NK-92 treated with Interleukin-12 subunit alpha and Interleukin-12 subunit beta, amount 100 ng/mL, for 24 hours (cell line): ENCODE data around the gene GCC2.
"Not testable (repeated sequence)": the region's sequence is repeated elsewhere in the genome, so short reads cannot be mapped to it uniquely, and the experiment has no call there.

ENCODE experiments used
- DNase-seq: peaks from one replicate; lab custom pipeline; 2025; lab: John Stamatoyannopoulos, UW

The GCC2 gene

DNA sequence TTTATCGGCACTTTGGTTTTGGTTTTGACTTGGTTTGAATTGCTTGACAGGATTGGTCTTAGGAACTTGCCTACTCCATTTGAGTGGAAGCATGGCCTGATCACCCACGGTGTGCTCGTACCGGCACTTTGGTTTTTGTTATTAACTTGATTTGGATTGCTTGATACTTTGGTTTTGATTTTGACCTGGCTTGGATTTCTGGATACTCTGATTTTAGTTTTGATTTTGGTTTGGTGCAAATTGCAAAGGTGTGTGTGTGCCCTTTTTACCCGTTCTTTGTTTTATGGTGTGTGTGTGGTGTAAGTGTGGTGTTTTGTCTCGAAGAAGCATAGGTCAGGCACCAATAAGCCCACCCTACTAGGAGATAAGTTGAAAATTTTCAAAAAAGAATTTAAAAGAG, 75.7 kb downstream of the GCC2 start:
- DNase-seq, result not testable (repeated sequence)

DNA sequence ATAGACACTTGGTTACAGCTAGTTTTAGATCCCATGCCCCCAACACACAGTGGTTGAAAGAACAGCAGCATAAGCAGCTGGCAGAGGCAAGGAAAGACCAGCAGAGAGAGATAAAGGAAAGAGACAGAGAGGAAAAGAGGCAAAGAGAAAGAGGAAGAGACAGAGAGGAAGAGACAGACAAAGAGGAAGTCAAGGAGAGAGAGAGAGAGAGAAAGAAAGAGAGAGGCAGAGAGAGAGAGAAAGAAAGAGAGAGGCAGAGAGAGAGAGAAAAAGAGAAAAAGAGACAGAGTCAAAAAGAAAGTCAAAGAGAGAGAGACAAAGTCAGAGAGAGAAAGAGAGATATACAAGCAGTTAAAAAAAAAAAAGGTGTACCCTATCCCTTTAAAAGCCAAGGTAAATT, 76.3 kb downstream of the GCC2 start:
- not testable (repeated sequence) for DNase-seq

DNA sequence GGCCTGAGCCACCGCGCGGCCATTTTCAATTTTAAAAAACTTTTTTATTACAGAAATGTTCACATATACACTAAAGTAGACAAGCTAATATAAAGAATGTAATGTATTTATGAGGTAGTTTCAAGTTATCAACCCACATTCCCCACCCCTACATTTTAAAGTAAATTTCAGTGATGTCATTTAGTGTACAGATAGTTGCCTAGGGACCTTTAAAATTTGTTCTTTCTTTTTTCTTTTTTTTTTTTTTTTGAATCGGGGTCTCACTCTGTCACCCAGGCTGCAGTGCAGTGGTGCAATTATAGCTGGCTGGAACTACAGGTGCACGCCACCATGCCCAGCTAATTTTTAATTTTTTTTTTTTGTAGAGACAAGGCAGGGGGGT, 82.7 kb downstream of the GCC2 start:
- DNase-seq, result no peak

DNA sequence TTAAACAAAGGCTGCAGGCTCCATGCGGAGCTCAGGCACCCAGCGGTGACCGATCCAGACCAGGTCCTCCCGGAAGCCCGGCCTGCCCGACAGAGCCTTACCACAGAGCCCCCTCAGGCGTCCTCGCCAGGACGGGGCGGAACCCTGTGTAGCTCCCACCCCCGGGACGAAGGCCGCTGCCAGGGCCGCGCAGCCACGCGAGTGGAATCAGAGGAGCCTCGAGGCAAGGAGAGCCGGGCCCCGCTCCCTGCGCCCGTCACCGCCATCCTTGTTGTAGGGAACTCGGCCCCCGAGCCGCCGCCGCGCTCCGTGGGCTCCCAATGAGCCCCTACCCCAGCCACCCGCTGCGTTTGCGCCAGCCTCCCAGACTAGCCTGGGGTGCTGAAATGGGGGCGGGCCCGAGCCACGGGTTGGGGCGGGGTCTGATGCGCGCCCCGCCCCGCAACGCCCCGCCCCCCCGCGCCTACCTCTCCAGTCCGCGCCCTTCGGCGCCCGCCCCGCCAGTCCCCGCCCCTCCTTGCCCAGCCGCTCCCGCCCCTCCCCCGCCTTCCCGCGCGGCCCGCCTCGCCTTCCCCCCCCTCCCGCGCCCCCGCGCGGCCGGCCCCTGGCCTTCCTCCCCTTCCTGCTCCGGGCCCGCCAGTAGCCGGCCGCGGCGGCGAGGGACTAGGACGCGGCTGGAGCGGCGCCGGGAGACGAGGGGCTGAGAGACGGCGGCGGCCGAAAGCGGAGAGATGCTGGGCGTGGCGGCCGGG, 85.0 kb downstream of the GCC2 start, which contains the start of gene LIMS1:
Gene LIMS1 (plus strand): TSS at position 639 of the 752 bp plus-strand sequence. CDS start 93 bp downstream, at position 732.
- peak; percentile 90 for DNase-seq

DNA sequence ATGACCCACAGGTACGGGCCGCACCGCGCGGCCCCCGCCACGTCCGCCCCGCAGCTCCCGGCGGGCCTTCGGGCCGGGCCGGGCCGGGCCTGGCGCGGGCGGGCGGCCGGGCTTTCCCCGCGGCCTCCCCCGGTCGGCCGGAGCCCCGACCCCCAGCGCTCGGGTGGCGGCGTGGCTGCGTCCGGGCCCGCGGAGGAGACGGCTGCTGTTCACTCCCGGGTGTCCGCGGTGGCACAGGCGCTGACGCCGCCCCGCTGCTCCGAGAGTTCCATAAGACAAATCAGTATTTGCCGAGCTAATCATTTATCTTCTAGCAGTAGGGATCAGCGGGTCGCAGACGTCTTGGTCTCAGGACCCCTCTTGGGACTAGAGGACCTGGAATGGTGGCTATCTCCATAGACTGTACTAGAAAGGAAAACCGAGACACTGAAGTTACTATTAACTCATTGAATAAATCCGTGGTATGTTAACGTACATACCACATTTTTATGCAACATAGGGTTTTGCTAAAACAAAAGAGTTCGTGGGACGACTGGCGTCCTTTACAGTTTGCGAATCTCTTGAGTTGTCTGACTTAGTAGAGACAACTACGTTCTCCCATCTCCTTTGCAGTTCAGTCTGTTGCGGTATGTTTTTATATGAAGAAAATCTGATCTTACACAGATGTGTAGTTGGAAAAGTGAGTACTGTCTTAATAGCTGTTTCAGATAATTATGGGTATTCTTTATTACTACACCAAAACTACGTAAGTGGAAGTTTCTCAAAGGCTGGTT, 85.8 kb downstream of the GCC2 start:
- peak; percentile 47 for DNase-seq

DNA sequence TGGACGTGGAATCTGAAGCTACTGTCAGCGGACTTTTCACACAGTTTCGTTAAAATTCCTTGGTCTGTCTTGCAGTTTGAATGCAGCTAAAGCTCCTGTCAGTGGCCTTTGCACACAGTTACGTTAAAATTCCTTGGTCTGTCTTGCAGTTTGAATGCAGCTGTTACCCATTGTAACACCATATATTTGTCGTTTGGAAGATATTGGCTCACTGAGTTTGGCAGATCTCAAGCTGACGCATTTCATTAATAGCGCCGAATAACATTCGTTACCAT, 86.3 kb downstream of the GCC2 start:
- no peak for DNase-seq

DNA sequence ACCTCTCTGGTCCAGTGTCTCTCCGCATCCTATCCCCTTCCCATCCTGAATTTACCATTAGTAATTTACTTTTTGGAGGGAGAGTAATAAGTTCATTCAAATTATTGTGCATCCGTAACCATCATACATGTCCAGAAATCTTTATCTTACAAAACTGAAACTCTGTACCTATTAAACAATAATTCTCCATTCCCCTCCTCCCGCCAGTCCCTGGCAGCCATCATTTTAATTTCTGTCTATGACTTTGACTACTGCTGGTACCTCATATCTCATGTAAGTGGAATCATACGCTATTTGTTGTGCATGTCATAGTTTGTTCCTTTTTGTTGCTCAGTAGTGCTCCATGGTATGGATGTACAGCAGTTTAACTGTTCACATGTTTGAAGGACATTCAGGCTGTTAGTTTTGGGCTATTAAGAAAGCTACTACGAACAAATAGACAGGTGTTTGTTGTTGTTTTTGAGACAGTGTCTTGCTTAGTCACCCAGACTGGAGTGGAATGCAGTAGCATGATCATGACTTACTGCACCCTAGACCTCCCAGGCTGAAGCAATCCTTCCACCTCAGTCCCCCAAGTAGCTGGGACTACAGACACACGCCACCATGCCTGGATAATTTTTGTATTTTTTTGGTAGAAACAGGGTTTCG, 87.3 kb downstream of the GCC2 start:
- DNase-seq, result no peak

DNA sequence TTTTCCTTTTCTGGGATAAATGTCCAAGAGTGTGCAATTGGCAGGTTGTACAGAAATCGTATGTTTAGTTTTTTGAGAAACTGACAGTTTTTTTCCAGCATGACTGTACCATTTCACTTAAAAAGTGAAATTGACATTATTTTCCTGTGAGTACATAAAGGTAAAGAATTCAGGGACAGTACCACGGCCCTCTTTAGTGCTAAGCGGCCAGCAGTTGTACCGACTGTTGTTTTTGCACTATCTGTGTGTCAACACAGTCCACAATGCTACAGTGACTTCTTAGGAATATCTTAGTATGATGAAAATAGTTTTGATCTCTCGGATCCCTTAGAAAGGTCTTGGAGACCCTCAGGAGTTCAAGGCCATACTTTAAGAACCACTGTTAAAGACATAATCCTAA, 87.9 kb downstream of the GCC2 start:
- no peak for DNase-seq

DNA sequence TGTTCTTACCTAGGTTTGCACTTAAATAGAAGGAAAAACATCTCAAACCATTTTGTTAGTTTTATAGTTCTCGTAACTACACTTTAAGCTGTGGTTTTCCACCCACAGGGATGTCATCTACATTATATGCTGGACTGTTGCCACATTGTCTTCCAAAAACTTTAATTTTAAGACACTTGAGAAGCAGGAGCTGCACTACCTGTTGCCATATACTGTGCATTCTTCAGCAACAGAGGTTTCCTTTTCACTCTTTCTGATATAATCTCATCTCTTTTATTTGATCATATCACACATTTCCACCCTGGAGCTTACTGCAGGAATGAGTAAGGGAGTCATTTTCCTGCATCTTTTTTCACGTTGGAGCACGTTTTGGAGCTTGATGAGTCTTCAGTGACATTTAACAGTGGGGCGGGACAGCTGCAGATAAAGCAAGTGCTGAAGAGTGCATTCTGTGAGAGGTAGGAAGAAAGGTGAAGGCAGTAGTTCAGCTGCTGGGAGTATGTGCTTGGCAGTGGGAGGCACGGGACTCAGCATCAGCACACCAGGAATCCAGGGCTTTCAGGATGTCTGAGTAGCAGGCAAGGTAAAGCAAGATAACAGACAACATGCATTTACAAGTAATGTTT, 89.1 kb downstream of the GCC2 start:
- DNase-seq, result no peak

DNA sequence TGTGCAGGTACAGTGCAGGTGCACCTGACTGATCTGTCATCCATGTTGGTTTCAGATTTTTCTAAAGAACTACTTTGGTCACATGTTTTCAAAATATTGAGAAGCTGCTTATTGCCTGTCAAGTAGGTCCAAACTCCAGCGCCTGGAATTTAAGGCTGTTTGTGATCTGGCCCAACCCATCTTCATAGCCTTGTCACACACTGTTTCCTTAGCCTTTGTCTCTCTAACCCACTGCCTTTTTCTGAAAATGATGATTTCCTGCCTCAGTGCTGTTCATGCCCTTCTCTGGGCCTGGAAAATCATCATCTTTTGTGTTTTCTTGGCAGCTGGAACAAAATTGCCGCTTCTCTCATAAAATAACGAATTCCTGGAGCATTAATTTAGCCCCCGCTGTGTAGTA, 92.4 kb downstream of the GCC2 start:
- no peak for DNase-seq

DNA sequence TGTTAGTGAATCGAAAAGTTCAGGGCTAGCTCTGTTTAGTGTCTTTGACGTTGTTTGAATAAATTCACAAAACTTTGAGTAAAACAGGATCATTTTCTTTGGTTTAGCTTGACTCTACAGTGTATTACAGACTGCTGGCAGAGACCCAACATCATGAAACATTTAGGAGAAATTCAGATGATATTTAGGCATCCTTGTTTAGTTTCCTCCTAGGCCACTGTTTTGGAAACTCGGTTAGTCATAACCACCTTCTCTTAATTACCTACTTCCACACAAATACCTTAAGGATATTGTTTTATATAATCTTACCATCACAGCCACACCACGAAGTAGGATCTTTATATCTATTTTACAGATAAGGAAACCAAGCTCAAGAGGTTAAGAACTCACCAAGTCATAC, 93.1 kb downstream of the GCC2 start:
- DNase-seq, result no peak

DNA sequence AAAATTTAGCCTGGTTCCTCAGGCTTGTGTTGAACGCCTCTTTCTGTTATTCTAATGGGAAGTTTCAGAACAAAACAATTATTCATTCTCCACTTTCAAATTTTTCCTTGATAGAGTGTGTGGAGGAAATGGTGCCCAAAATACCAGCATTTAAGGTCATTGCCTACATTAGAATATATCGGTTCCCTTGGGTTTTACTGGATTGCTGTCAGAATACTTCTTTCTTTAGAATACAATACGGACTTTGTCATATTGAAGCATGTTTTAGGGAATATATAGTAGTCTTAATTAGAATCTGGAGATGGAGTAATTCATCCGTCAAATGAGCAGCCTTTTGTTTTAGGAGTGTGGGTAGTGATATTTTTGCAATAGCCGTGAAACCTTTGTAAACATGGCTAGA, 98.6 kb downstream of the GCC2 start:
- DNase-seq, result no peak

DNA sequence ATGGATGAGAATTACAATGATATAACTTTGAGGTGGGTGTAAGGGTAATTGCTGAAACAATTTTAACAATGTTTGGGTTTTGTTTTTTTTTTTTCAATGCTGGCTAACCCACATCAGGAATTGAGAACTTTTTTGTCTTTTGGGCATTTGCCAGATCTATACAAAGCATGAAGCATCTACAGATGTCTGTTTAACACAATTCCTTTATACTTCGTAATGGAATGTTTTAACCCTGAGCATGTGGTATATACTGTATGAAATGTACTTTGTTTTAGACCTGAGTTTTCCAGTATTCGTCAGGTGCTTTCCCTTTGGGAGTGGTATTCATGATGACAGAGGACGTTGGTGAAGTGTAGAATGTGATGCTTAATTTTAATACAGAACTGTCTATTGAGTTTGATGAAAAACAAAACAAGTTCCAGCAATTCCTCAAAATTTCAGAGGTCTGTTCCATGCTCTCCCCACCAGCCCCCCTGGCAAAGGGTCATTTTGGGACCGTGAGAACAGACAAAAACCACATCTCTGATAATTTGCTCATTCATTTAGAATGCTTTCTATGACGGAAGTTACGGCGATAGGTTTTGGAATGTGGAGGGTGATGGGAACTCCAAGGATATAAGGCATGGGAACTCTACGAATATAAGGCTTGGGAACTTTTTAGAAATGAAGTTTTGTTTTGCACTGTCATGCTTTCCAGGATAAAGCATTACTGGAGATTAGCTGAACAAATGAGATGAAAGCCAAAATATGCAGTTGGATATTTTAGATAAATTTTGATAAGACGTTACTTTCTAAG, 99.4 kb downstream of the GCC2 start:
- no peak for DNase-seq

DNA sequence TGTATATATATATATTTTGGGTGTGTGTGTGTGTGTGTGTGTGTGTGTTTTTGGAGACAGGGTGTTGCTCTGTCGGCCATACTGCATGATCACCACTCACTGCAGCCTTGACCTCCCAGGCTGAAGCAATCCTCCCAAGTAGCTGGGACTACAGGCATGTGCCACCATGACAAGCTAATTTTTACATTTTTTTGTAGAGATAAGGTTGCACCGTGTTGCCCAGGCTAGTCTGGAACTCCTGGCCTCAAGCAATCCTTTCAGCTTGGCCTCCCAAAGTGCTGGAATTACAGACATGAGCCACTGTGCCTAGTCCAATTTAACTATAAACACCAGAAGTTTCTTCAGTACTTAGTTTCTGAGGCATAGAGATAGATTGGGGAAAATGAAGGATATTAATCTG, 103.6 kb downstream of the GCC2 start:
- no peak for DNase-seq

DNA sequence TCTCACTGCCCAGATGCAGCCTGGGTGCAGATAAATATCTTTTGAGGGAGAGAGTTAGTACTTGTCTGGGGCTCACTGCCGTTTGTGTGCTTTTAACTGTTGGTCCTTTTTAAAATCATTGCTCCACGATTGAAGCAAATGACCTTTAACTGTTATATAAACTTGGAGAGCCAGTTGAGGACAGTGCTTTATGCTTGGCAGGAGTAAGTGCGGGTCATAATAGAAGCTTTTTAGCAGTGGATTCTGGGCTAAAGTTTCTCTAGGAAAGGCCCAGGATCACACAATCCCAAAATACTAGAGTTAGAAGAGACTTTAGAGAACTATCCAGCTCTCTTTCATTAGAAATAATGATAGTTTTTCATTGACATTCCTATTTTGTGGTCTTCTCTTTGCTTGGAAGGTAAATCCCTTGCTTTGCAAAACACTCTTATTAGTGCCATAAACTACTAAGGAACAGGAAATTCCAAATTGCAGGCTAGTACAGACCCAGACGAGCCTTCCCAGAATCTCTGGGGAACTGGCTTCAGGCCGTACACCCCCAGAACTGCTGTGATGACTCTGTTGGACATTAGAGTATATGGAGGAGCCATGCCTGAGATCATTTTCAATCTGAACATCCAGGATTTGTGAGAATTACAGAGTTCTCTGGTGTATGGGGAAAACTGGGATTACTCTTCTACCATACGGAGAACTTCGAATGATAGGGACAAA, 104.4 kb downstream of the GCC2 start:
- no peak for DNase-seq

DNA sequence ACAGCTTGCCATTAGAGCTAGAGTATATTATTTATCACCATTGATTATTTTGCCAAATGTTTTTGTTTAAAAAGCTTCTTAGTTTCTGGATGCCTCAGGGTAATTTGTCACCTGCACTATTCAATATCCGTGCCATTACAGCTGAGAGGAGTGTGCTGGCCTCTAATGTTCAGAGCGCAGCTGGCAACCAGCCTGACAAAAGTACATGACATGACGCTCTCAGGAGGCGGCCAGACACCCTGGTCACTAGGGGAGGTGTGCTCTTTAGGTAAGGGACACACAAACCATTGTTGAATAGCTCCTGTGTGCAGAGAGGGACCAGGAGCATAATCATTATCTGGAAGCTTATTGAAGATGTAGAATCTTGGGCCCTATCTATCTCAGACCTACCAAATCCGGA, 105.5 kb downstream of the GCC2 start:
- DNase-seq, result no peak

DNA sequence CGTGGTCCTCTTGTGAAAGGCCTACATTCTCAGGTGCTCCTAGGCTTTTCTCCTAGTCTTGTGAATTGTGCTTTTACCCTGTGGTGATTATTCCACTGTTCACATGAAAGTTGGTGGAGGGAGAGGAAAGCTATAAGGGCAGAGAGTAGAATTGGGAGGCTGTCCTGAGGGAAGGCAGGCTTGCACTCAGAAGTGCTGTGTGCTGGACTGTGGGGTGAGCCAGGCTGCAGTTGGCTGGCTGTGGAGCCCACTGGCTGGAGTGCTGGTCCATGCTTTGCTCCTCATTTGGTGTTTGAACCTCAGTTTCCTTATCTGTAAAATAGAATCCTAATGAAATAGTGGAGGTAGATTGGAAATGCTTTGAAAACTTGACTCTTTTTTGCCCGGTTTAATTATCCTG, 106.6 kb downstream of the GCC2 start:
- no peak for DNase-seq

DNA sequence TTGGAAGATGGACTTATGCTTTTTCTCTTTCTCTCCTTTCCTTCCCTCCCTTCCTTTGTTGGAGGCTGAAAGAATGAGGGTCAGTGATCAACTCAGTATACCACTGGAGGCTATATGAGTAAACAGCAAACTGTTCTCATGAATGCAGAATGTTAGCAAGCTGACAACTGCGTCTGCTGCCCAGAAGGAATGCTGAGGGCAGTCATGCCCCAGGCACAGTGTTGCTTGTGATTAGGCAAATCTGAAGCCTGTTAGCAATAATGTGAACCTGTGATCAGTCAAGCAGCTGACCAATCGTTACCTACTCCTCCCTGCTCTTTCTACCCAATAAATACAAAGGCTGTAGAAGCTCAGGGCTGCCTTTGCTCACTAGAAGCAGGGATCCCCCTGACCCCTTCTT, 107.6 kb downstream of the GCC2 start:
- DNase-seq, result not testable (repeated sequence)
